Breast epithelium (tissue), 4 donors: ENCODE measurements around the gene C6orf136. TPM values are rescaled to one million over a fixed set of nuclear protein-coding genes. Genes with fewer than 3 reads are reported as not detected.
A peak's percentile ranks its signal among the peaks of the same experiment; 100 is the strongest.

ENCODE experiments used
- DNase-seq, 2 donors: peaks; one replicate each; pipeline ENCODE4 v3.0.0-alpha.2; 2019; ENCODE audit warnings: low spot score in 2 of 2
- H3K27ac ChIP-seq, 2 donors: fragments of 200-600 bp; sonication (generic) in 1 of 2; one replicate each; pipeline ENCODE4 v1.5.1; 2016 to 2019; ENCODE audit warnings: mild to moderate bottlenecking in 1 of 2
- H3K27me3 ChIP-seq, 2 donors: fragments of 200-600 bp; sonication (generic) in 1 of 2; one replicate each; pipeline versions ENCODE4 v1.5.1 to v1.6.0; 2017 to 2019; ENCODE audit warnings: control low read depth in 1 of 2, mild to moderate bottlenecking in 1 of 2
- H3K36me3 ChIP-seq: fragments of 200-600 bp; one replicate; pipeline ENCODE4 v1.5.1; 2019
- H3K4me1 ChIP-seq, 2 donors: fragments of 200-600 bp; sonication (generic); one replicate each; pipeline ENCODE4 v1.5.1; 2016 to 2019; ENCODE audit warnings: control low read depth in 1 of 2
- H3K4me3 ChIP-seq, 3 donors: fragments of 200-600 bp; sonication (generic); 1 replicate in 2 of 3; 2 replicates in 1 of 3; pipeline ENCODE4 v1.5.1; 2016 to 2019; ENCODE audit warnings: mild to moderate bottlenecking in 3 of 3, moderate library complexity in 2 of 3
- H3K9me3 ChIP-seq, 2 donors: fragments of 200-600 bp; sonication (generic) in 1 of 2; one replicate each; pipeline ENCODE4 v1.5.1; 2016 to 2019; ENCODE audit warnings: control low read depth in 1 of 2
- POLR2A ChIP-seq: fragments of 450-650 bp; IDR thresholded peaks from one replicate; pipeline ENCODE4 v1.6.1; 2016; ENCODE audit warnings: antibody characterized with exemption, mild to moderate bottlenecking, moderate library complexity
- POLR2AphosphoS5 ChIP-seq, 3 donors: sonication (generic); formaldehyde crosslinking; IDR thresholded peaks; one replicate each; pipeline ENCODE4 v1.6.1; 2017; ENCODE audit warnings: antibody characterized with exemption in 3 of 3
- intact Hi-C: fragments of 100-400 bp; cut with DNase I; formaldehyde crosslinking; loops from one replicate; pipeline ENCODE4 v1.15.1; 2023; ENCODE audit warnings: low total_unique reads
- total RNA-seq, 3 donors: library from RNA; depleted of rRNA; stranded (reverse); fragments of >200 nt; gene quantifications; one replicate each; pipeline ENCODE4 v1.1.0, GENCODE V29; 2016
- TF ChIP-seq, protein P1 (sequence below), 3 donors: fragments of 450-650 bp; IDR thresholded peaks; one replicate each; pipeline ENCODE4 v1.5.1; 2016 to 2017; ENCODE audit warnings: antibody characterized with exemption in 3 of 3, mild to moderate bottlenecking in 3 of 3, moderate library complexity in 3 of 3

C6orf136 gene
- total RNA-seq, 3 donors from 2014 or later, result 9.6 to 19.0 (median 16.1) TPM

DNA sequence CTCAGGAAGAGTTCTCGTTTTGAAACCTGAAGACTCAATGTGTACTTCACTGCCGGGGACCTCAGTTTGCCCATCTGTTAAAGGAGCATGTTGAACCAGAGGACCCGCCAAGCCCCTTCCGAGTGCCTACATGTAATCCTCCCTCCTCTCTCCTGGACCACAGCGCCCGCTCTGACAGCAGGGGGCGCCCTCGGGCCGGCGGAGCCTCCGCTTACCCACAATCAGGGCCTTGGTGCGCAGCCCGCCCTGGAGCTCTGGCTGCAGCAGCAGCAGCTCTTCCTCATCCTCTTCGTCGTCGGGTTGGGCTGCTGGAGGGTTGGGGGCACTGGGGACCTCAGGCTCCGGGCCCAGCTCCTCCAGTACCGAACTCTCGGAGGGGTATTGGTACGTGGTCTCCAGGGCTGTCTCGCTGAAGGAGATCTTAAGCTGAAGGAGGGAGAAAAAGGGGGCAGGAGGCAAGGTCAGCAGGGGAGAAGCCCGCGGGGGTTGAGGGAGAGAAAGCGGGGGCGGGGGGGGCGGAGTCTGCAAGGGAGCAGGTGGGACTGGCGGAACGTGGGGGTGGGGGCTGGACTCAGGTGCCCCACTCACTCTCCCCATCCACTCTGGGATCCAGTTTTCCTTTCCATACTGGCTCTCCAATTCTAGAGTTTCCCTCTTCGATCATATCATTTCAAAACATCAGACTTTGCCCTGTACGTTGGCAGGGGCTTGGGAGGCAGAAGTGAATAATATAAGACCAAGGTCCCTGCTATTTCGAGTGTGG, 32.2 kb downstream of the C6orf136 start:
- Histone ChIP-seq H3K4me3 (peak overlapping the region in 1 of 3 donors; percentile 34), H3K27me3 (no peaks in the 10 kb centered on the region), H3K4me1 (peaks cover 7 to 11% of the 10 kb centered on the region in 2 donors), H3K9me3 (no peaks in the 10 kb centered on the region), H3K27ac (peak overlapping the region; percentile 48 to 51), H3K36me3 (peaks cover 5% of the 10 kb centered on the region)
- TF ChIP-seq POLR2AphosphoS5 (IDR thresholded peaks at IDR 0.05) (peak; percentile 55 to 76 (median 75)), POLR2A (no peak)
- TF ChIP-seq, protein P1, sequence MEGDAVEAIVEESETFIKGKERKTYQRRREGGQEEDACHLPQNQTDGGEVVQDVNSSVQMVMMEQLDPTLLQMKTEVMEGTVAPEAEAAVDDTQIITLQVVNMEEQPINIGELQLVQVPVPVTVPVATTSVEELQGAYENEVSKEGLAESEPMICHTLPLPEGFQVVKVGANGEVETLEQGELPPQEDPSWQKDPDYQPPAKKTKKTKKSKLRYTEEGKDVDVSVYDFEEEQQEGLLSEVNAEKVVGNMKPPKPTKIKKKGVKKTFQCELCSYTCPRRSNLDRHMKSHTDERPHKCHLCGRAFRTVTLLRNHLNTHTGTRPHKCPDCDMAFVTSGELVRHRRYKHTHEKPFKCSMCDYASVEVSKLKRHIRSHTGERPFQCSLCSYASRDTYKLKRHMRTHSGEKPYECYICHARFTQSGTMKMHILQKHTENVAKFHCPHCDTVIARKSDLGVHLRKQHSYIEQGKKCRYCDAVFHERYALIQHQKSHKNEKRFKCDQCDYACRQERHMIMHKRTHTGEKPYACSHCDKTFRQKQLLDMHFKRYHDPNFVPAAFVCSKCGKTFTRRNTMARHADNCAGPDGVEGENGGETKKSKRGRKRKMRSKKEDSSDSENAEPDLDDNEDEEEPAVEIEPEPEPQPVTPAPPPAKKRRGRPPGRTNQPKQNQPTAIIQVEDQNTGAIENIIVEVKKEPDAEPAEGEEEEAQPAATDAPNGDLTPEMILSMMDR (IDR thresholded peaks at IDR 0.05), result peak; percentile 89 to 97 (median 95)
- DNase-seq, result peak; percentile 81 to 88
- intact Hi-C loops, result loop anchor here (5.0 to 10.0 kb wide), 2 partner anchors 168 to 194 kb away; partner anchors contain the start of gene HLA-E

DNA sequence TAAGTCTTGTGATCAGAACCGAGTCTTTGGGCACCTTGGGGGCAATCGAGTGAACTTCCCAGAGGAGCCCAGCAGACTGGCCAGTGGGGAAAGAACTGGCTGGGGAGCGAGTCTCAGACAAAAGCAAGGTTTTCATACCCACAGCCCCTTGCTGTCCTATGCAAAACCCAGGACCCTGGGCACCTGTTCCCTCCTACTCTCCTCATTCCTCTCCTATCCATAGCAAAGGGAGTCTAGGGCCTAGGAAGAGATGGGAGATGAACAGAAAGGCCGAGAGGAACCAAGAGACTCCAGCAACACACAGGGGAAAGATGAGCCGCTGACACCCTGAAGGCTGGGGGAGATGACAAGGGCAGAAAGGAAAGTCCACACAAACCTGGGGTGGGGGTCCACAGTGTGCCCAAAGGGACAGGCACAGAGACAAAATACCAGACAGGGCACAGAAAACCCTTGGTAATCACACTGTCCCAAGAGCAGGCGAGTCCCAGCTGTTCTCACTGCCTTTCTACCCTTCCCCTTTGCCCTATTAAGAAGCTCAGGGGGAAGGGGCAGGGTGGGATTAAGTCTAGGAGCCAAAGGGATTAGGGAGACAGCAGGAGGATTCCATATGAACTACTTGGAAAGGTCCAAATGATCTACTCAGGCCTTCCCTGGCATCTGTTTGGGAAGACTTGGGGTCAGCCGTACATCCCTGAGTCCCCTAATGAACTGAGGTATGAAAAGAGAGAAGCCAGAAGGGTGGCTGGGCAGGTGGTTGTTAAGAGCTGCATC, 33.0 kb downstream of the C6orf136 start:
- H3K36me3 ChIP-seq, result peaks cover 5% of the 10 kb centered on the region
- intact Hi-C loops, result loop anchor here (5.0 to 10.0 kb wide), 2 partner anchors 167 to 195 kb away; partner anchors contain the start of gene HLA-E
- H3K27ac ChIP-seq, result peak overlapping the region; percentile 48 to 51
- TF ChIP-seq, protein P1 (IDR thresholded peaks at IDR 0.05), result no peak
- TF ChIP-seq POLR2AphosphoS5 (IDR thresholded peaks at IDR 0.05) (no peak), POLR2A (no peak)
- DNase-seq, result no peak
- H3K27me3 ChIP-seq, result no peaks in the 10 kb centered on the region
- peak overlapping the region in 1 of 3 donors; percentile 34 for H3K4me3 ChIP-seq
- H3K4me1 ChIP-seq, result peaks cover 7 to 11% of the 10 kb centered on the region in 2 donors
- H3K9me3 ChIP-seq, result no peaks in the 10 kb centered on the region

DNA sequence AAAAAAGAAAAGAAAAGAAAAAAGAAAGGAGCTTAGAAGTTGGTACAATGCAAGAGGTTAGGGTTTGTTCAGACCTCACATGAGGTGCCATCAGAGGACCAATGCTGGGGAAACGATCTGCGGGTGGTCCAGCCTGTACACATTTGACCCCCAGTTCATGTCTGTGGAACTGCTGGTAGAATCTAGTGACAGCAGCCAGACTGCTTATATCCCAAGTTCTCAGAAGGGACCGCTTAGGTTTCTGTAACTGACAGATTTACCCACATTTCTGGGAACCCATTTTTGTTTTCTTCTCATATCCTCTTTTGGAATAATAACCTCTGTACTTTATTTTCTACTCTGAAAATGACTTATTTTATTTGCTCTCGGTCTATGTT, 34.8 kb downstream of the C6orf136 start:
- intact Hi-C loops, result loop anchor here (2.0 kb wide), 1 partner anchor 41 kb away; no protein-coding TSS in a partner anchor
- Histone ChIP-seq H3K4me1 (peaks cover 7 to 11% of the 10 kb centered on the region in 2 donors), H3K36me3 (peaks cover under 1% of the 10 kb centered on the region), H3K9me3 (no peaks in the 10 kb centered on the region), H3K27ac (peak overlapping the region; percentile 96 to 97), H3K4me3 (peak overlapping the region; percentile 76 to 82 (median 82)), H3K27me3 (no peaks in the 10 kb centered on the region)
- no peak for DNase-seq
- TF ChIP-seq, protein P1 (IDR thresholded peaks at IDR 0.05), result no peak
- no peak for TF ChIP-seq POLR2AphosphoS5 (IDR thresholded peaks at IDR 0.05)
- TF ChIP-seq POLR2A, result no peak

DNA sequence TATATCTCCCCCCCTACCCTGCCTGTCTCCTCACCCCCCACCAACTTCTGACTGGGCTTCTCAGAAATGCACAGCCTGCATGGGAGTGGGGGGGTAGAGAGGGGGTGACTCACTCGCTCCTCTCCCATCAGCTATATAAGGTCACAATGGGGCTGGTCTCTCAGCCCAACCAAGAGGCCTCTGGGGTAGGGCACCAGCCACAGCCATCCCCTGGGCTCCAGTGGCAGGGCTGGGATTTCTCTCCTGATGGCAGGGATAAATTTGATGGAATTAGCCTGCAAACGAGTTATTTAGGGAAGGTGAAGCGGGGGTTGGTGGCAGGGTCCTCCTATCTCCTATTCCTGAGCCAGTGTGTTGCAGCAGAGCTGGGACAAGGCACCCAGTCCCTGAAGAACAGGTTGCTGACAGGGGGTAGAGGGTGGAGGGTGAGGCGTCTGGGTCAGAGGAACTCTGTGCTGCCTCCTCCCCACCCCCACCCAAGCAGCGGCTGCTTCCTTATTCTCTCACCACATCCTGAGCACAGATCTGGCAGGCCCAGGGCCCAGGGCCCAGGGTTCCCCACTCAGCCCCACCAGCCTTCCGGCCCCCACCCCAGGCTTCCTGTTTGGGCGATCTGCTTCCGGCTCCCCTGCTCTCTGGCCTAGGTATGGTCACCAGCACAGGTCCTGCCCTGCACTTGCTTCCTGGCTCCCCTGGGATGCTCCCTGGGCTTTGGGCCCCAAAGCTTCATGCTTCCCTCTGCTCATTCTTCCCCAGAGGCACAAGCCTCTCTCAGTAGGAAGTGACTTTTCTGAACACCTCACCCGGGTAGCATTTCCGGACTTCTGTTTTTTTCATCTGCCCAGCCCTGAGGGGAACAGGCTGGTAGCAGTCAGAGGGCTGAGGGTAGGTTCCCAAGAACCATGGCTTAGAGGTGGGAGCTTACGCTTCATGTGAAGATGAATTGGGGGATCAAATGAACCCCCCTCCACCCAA, 35.5 kb downstream of the C6orf136 start:
- H3K4me1 ChIP-seq, result peaks cover 7 to 11% of the 10 kb centered on the region in 2 donors

More for the DNA sequence above, 35.5 kb downstream of the C6orf136 start:
- Histone ChIP-seq H3K27ac (peak overlapping the region; percentile 96 to 97), H3K36me3 (no peaks in the 10 kb centered on the region), H3K27me3 (no peaks in the 10 kb centered on the region), H3K4me3 (peak overlapping the region; percentile 76 to 82 (median 82)), H3K9me3 (no peaks in the 10 kb centered on the region)
- TF ChIP-seq, protein P1 (IDR thresholded peaks at IDR 0.05), result no peak
- peak; percentile 34 to 56 (median 50) for TF ChIP-seq POLR2AphosphoS5 (IDR thresholded peaks at IDR 0.05)
- no peak for TF ChIP-seq POLR2A
- intact Hi-C loops, result loop anchor here (2.0 kb wide), 1 partner anchor 40 kb away; no protein-coding TSS in a partner anchor
- DNase-seq, result peak in 1 of 2 donors; percentile 79
